Measurements from ENCODE around the gene MAPKAP1.

The MAPKAP1 gene

DNA sequence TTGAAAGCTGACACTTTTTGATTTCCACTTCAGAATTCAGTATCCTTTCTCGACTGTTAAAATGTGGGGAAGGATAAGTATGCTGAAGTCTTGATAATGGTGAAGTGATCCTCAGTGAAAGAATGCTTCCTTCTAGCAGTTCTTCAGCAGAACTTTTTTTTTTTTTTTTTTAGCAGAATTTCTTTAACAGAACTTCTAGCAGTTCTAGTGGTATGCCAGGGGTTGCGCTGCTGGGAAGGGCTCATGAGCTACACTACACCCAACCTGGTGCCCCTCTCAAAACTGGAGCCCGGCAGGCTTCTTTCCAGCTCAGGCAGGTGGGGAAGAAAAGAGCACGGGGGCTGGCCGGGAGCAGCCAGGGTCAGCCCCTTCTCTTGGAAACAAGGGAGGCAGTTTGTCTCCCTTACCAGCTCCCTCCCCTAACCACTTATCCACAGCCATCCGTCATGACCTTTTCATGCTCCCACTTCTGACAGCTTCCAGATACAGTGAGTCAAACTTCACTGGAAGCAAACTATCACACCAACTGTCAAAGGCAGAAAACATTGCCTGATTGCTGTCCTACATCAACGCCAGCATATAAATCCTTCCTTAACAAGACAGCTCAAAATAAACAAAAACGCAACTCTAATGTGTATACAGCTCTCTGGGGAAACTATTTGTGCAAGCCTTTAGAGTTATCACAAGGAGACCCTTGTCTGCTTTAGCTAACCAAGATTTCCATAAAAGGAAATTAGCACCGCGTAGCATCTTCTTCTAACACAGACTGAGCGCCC lies 233.9 kb downstream of the MAPKAP1 start:
- no peak for DNase-seq

DNA sequence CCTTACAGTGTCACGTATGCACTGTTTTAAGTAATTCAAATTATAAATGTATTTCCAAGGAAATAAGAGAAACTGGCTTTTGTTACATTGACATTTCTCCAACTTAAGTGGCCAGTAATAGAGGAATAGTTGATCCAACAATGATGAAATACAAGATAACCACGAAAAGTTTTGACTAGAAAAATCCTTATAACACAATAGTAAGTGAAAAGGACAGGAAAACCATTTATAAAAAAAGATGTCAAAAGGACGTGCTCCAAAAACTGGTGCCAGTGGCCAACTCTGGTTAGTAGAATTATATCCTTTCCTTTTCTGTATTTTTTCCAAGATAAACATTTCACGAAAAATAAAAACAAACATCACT lies 234.5 kb downstream of the MAPKAP1 start:
- DNase-seq, result no peak

DNA sequence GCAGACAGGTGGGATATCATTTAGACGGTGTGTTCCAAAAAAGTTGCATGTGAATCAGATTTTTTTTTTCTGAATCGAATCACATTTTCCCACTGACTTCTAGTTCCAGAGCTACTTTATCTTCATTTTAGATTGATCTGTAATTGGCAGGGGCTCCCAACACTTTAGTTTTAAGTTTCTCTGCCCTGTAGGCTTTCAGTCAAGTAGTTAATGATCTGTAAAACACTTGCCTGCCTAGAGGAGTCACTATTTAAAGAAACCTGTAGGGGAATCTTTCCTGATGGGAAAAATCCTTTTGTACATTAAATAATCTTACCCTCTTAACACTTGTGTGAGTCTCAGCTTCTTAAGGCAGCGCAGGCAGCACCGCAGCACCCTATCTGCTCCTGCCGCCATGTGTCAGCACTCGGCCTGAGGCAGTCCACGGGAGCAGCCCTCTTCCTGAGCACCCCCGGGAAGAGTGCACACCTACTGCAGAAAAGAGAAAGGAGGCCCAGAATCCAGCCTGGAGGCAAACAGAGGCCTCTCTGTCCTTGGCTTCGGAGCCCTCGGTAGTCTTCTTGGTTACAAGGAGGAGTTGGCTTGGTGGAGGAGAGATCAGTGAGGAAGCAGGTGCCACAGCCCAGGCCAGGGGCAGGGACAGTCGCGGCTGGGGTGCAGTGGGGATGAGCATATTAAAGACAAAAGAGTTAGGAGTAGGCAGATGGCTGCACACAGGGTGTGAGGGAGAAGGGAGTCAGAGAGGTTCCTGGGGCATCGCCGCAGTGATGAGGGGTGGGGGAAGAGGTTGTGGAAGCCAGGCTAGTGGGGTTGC lies 236.0 kb downstream of the MAPKAP1 start:
- DNase-seq, result no peak

DNA sequence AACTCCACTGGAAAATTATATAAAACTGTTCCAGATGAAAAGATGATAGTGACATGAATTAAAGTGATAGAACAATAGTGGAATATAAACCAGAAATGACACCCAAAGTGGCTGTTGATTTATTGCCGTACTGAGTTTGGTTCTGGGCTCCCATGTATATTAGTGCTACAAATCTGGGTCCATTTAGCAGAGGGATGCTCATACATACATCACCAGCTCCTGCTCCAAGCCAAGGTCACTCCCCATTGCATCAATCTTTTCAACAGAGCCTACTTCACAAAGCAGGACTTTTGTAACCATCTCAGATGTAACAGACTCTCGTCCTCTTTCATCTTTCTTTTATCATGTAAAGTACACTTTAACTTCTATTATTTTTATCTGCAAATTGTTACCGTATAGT lies 236.8 kb downstream of the MAPKAP1 start:
- no peak for DNase-seq

DNA sequence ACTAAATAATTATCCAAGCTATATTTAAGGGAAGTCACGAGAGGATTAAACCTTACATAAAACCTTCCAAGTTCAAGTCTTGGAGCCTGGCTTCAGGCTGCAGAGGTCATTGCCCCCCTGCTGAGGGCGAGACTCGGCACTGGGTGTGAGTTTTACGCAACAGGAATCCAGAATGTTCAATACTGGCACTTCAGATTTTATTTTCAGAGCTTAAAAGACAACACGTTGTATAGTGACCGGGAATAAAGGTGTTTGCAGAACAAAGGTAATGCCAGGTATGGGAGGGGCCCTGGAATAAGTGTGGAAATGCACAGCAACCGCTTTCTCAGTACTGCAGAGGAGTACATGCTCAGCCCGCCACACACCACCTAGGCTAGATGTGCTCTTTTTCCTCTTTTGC lies 238.4 kb downstream of the MAPKAP1 start:
- no peak for DNase-seq

DNA sequence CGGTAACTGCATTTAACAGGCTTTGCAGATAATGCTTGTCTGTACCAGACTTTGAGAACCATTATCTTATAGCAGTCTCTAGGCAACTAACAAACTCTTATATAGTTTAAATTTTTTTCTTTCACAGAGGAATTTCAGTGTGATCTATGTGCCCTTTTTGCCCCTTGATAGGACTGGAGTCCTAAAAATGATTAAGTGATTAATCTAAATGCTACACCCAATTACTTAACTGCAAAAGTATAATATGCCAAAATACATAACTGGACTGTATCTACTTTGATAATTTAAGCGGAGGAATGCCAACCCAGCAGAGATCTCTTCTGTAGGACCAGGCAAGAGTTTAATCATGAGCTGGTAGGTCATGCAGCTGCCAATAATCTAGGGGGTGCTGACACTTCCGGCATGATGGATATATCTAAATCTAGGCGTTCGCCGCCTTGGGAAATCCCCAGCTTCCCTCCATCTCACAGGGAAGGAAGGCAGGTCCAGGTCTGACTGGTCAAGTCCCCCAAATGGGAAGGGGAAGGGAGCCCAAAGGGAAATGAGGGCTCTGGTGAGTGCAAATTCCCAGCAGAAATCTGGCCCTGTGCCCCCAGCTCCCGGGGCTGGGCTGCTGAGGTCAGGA lies 239.8 kb downstream of the MAPKAP1 start:
- no peak for DNase-seq

DNA sequence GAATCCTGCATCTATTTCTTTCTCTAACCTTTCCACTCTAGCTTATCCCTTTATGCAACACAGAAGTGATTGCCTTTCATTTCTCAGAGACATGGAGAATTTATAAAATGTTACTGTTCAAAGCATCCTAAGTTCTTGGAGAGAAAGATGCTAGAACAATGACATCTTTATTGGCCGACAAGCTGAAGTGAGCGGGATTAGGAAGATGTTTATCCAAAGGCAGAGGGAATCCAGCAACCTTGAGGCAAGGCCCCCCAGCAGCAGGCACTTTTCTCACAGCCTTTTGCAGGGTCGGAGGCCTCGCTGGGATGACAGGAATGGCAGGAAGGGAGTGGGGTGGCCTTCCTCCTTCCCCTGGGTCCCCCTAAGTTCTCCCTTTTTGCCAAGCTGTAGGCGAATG lies 240.6 kb downstream of the MAPKAP1 start:
- DNase-seq, result no peak

DNA sequence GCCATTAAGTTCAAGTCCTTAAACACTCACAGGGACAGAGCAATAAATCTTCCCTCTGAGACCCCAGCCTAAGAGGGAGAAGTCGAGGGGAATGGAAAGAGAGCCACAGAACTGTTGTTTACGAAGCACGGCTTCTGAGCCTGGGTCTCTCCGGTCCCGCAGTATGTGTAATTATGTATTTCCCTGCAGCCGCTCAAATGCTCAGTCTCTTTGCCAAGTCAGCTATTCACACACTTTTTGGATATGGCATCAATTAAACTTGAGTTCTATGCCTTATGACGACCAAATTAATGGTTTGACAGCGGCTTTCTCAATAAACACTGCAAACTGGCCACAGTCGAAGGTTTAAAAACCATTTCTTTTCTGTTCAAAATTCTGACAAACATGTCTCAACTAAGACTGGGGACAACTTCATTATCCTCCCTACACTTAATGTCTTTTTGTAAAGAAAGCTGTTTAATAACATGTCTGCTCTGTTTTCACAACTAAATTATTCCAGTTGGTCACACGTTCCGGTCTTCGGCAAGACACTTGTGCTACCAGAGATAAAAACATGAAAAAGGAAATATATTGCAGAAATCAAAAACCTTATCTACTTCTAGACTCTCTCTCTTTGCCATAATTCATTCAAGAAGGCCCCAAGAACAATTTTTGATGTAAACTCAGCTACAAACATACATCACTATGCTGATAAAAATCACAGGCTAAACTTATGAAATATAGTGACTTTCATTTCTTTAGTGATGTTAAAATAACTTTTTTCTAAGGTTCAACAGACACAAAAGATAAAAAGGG lies 242.2 kb downstream of the MAPKAP1 start:
- DNase-seq, result no peak

DNA sequence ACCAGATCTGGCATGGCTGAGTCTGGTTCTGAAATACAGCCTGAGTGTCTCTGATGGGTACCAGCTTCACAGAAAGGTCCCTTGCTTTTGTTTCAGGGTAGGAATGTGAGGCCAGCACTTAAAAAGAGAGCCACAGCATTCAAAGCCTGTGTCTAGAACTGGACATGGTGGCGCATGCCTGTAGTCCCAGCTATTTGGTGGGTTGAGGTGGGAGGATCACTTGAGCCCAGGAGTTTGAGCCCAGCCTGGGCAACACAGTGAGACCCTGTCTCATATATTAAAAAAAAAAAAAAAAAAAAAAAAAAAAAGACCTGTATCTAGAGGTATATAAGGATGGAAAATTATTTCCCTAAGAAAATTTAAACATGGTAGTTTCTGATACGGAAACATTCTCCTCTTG lies 243.1 kb downstream of the MAPKAP1 start:
- DNase-seq, result no peak

DNA sequence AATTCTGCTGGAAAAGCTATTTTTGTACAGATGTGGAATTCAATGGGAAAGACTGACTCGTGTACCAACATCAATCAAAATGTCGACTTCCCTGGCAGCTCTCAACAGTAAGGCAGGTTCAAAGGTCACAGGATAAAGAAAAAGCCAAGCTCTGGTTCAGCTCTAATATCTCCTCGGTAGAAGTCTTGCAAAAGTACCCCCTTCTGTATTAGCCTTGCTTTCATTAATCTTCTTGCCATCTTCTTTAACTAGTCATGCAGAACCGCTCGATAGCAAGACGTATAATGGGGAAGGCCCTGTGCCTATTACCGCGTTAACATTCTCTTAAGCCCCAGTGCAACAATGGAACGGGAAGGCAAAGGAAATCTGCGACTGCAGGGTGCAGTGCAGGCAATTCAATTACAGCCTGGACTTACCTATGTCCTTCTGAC lies 244.1 kb downstream of the MAPKAP1 start:
- DNase-seq, result no peak

DNA sequence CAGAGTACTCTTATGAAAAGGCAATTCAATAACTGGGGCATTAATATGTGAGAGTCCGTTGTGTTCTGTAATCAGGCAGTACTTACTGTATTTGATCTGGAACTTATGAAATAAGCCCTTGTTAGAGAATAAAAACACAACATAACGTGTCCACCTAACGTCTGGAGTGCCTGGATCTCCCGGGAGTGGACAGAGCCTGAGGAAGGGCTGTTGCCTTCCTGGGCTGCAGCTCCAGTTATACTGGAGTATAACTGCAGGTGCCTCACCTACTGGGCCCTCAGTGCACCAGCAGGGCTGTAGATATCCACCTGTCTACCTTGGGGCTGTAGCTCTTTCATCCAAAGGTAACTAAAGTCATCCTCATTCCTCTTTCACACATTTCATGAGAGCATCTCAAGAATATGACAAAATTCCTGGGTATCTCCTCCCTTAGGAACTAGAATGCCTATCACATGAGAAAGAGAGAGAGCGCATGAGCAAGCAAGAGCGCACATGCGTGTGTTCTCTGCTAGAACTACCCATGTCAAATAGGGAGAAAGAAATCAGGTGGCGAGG lies 245.3 kb downstream of the MAPKAP1 start:
- DNase-seq, result no peak

DNA sequence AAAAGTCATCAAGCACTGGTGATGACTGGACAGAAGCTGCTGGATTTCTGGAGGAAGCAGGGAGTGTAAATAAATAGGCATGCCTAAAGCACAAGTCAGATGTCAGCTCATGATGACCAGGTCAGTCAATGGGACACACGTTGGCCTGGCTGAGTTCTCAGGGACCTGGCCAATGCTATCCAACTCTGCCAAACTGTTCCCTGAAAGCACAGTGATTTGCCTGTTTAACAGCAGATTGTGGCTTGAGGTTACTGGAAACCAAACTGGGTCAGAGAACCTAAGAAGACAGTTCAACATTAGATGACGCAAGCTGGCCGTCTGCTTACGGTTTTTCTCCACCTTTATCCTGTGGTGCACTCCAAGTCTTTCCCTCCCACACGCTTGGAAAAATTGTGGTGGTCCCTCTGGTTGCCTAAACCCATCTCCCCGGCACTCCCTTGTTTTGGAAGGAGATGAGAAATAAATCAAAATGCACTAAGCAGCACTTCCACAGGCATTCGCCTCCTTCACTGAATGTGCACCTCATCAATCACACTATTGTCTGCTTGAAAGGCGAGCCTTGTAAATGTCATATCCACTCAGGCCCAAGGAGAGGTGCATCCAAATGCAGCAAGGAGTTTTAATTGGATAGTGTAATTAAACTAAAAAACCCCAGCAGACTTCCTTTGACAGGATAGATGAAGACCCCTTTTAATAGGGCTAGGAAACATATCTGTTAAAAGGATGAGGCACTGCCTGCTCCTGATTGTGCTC lies 245.9 kb downstream of the MAPKAP1 start:
- no peak for DNase-seq

DNA sequence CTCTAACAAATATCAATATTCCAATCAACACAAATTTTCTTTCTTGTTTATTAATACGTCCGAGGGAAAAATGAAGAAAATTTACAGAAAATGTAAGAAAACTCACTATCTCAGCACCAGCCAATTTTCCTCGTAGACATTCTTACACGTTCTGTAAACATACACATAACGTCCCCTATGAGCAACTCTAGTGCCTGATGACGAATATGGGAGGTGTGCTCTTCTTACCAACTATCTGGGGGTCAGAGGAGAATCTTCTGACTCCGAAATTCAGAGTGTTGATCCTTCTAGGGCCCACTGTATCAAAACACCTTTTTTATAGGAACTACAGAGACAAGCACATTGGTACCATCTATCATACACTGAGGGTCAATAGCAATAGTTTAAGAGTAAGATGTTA lies 246.7 kb downstream of the MAPKAP1 start:
- no peak for DNase-seq

DNA sequence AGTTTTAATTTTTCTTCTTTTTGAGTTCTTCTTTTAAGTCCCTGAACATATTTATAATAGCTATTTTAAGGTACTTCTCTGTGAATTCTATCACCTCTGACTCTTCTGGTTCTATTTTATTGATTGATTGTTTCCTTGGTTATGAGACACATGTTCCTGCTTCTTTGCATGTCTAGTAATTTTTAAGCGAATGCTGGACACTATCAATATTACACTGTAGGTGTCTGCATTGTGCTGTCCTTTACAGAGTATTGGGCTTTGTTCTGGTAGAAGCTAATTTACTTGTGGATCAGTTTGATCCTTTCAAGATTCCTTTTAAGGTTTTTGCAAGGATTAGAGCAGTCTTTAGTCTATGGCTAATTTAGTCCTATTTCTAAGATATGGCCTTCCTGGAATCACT lies 249.7 kb downstream of the MAPKAP1 start:
- DNase-seq, result no peak

DNA sequence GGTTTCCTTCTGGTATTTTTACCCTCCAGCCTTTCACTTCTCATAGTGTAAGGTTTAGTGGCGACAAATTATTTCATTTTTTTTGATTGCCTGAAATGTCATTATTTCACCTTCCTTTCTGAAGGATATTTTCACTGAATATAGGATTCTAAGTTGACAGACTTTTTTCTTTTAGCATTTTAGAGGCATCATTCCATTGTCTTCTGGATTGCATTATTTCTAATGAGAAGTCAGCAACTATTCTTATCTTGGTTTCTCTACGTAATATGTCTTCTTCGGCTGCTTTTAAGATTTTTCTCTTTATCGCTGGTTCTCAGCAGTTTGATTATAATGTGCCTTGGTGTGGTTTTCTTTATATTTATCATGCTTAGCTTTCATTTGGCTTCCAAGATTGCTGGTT lies 251.1 kb downstream of the MAPKAP1 start:
- no peak for DNase-seq

DNA sequence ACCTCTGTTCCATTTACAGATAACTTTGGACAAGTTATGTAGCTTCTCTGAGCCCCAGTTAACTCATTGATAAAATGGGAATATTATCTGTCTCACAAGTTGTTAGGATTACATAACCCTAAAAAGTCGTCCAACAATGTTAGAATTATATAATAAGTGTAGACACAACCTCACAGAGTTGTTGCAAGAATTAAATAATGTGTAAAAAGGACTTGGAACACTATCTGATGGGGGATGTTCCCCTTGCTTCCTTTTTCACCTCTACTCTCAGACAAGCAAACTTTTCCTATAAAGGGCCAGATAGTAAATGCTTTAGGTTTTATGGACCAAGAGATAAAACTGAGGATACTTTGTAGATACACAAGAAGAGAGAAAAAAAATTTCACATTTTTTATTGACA lies 251.9 kb downstream of the MAPKAP1 start:
- no peak for DNase-seq

DNA sequence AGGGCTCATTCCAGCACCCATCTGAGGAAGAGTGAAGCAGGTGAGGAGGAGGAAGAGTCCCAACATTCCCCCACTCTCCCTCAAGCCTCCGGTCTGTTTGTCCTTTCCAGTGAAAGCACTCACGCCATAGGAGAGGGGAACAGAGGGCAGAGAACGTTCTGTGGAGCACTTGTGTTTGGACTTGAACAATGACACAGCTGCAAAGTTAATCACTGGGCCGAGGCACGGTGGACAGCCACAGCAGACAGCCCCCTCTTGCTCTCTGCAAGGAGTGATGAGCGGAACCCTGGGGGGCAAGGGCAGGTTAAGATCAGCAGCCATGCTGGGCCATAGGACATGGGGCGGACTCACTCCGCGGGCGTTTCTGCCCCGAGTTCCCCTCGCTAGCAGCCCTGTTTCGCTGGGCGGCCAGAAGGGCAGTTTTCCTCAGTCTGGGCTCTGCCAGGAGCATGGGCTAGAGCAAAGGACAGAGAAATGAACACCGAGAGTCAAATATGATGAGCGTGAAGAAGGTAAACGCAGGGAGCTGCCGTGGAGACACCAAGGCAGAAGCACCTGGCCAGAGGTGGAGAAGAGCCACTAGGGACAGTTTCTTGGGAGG lies 259.7 kb downstream of the MAPKAP1 start:
- no peak for DNase-seq

DNA sequence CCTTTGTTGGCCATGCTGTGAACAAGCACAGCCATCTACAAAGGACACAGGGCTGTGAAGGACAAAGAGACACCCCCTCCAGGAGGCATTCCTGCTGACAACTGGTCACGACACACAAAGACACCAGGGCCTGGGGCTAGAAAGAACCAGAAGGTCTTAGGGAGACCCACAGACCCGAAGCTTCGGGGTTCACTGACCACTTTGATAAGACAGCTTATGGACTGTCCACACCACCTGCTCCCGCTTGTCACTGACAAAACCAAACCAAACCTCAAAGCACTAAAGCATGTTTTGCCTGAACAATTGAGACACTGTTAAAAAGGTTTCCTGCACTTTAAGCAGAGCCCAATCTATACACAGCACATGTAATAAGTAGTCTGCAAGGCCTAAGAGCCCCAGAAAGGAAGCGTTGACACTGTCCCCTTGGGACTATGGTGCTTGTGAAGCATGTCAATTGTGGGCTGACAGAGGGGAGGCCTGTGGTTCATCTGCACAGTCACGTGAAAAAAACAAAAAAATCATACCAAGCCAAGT lies 260.4 kb downstream of the MAPKAP1 start:
- no peak for DNase-seq

DNA sequence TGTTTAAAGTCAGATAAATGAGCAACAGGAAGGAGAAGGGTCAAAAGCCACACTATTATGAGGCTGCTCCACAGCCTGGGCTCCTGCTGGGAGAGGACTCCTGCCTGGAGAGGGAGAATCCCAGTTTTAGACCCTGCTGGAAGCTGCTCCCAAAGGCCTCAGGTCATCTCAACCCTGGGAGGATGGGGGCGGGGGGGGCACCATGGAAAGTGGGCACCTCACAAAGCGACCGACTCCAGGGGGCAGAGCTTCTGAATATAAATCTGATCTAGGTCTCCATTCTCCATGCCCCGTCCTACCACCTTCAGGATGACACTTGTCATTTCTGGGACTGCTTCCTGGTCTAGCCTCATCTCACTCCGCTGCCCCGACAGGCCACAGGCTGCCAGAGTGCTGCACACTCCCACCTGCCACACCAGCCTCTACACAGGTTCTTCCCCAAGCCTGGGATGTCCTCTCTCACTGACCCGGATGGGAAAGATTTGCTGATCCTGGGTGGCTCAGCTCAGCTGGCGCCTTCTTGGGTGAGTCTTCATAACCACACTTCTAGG lies 262.0 kb downstream of the MAPKAP1 start:
- DNase-seq, result no peak

DNA sequence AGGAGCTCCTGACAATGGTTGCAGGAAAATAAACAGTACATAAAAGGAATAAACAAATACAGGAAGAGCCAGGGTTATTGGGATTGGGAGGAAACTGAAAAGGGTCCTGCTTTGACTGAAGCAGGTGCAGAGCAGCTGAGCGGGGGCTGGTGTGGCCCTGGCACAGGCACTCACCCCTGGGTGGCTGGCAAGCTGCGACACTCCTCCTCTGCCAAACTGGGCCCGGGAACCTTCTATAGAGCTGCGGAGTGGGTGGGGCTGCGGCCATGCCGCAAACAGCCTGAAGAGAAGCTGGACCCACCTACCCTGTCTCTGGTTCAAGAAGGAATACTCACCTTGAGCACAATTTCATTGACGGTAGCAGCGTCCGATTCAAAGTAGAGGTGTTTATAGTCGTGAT lies 262.8 kb downstream of the MAPKAP1 start:
- peak; percentile 84 for DNase-seq

DNA sequence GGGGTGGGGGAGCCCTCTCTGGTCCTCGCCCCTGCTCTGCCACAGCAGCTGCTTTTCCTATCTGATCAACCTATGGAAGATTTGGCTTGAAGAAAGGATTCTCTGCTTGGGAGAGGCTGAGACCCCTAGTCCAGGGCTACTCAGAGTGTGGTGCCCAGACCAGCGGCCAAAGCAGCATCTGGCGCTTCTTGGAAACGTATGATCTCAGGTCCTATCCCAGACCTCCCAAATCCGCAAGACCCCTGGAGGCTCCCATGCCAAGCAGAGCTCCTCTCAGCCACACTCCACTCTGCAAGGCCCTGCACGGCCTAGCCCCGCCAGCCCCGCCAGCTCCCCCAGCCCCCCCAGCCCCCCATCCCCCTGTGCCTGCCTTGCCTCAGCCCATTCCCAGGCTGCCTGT lies 263.6 kb downstream of the MAPKAP1 start:
- no peak for DNase-seq

All from NCI-H2029 treated with DMSO at 0.1 percent for 48 hours (cell line).